Loucy (cell line): ENCODE measurements around the gene ADM.

Source experiments
- H2AFZ ChIP-seq: fragments of 200-600 bp; sonication (generic); 2 replicates; pipeline ENCODE4 v1.6.0; 2016; ENCODE audit warnings: antibody characterized with exemption, mild to moderate bottlenecking, low read length, moderate library complexity
- H3F3A ChIP-seq: fragments of 200-600 bp; 2 replicates; pipeline ENCODE4 v1.6.0; 2016; ENCODE audit warnings: antibody characterized with exemption, low read depth, mild to moderate bottlenecking
- H3K27me3 ChIP-seq: fragments of 200-600 bp; sonication (generic); 2 replicates; pipeline ENCODE4 v1.6.1; 2014; ENCODE audit warnings: low read length, mild to moderate bottlenecking; ENCODE audit not compliant: insufficient read depth, poor library complexity, severe bottlenecking
- H3K36me3 ChIP-seq: fragments of 200-600 bp; sonication (generic); 2 replicates; pipeline ENCODE4 v1.6.1; 2016; ENCODE audit warnings: low read length; ENCODE audit not compliant: insufficient read depth
- H3K4me1 ChIP-seq: fragments of 200-600 bp; sonication (generic); 2 replicates; pipeline ENCODE4 v1.5.1; 2014; ENCODE audit warnings: low read length, mild to moderate bottlenecking; ENCODE audit not compliant: insufficient read depth, poor library complexity, severe bottlenecking
- H3K4me2 ChIP-seq: fragments of 200-600 bp; sonication (generic); 2 replicates; pipeline ENCODE4 v1.6.0; 2014; ENCODE audit warnings: antibody characterized with exemption, low read length, low read depth, mild to moderate bottlenecking; ENCODE audit not compliant: poor library complexity, severe bottlenecking
- H3K4me3 ChIP-seq: fragments of 200-600 bp; sonication (generic); 2 replicates; pipeline ENCODE4 v1.5.1; 2014; ENCODE audit warnings: low read length, mild to moderate bottlenecking, mixed read lengths; ENCODE audit not compliant: poor library complexity, severe bottlenecking
- H3K79me2 ChIP-seq: fragments of 200-600 bp; sonication (generic); 2 replicates; pipeline ENCODE4 v1.6.1; 2014; ENCODE audit warnings: low read length; ENCODE audit not compliant: insufficient read depth
- H3K9ac ChIP-seq: fragments of 200-600 bp; sonication (generic); 2 replicates; pipeline ENCODE4 v1.6.0; 2014; ENCODE audit warnings: mild to moderate bottlenecking, low read depth, low read length, moderate library complexity; ENCODE audit not compliant: poor library complexity, severe bottlenecking
- H3K9me2 ChIP-seq: fragments of 200-600 bp; sonication (generic); replicated peaks from 2 replicates; pipeline ENCODE4 v1.6.1; 2016; ENCODE audit warnings: low read depth, low read length, mixed read lengths
- H3K9me3 ChIP-seq: fragments of 200-600 bp; sonication (generic); 2 replicates; pipeline ENCODE4 v1.6.1; 2014; ENCODE audit warnings: mild to moderate bottlenecking, antibody characterized with exemption, low read length, low read depth; ENCODE audit not compliant: insufficient read depth
- H4K20me1 ChIP-seq: fragments of 200-600 bp; sonication (generic); 2 replicates; pipeline ENCODE4 v1.6.0; 2014; ENCODE audit warnings: antibody characterized with exemption, low read length, mild to moderate bottlenecking; ENCODE audit not compliant: insufficient read depth, poor library complexity, severe bottlenecking
- EZH2phosphoT487 ChIP-seq: fragments of 200-600 bp; IDR thresholded peaks from 2 replicates; pipeline ENCODE4 v1.6.1; 2018; ENCODE audit warnings: antibody characterized with exemption, mild to moderate bottlenecking, moderate library complexity, borderline replicate concordance
- TF ChIP-seq, protein P1 (sequence below): fragments of 200-600 bp; sonication (generic); conservative IDR thresholded peaks from 2 replicates; pipeline ENCODE4 v1.5.1; 2014; ENCODE audit warnings: mild to moderate bottlenecking, antibody characterized with exemption, low read length

Gene ADM

DNA sequence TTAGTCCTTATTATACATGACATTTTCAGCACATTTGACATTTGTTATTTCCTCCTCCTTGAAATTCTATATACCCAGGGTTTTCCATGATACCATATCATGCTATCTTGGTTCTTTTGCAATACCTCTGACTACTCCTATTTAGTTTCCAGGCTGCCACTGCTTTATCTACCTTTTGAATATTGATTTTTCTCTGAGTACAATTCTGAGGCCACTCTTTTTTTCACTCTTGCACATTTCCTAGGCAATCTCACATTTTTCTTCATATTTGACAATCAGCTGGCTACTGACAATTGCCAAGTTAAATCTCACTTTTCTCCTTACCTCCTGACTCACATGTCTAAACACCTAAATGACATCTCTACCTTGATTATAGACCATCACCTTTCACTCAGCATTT lies 22.8 kb upstream of the ADM start:
- no peaks in the 10 kb centered on the region for H3K9me3 ChIP-seq
- no peaks in the 10 kb centered on the region for H3K4me1 ChIP-seq
- H3K9me2 ChIP-seq: no peaks in the 10 kb centered on the region
- no peaks in the 10 kb centered on the region for H3K36me3 ChIP-seq
- H3F3A ChIP-seq: no peaks in the 10 kb centered on the region
- TF ChIP-seq, protein P1, sequence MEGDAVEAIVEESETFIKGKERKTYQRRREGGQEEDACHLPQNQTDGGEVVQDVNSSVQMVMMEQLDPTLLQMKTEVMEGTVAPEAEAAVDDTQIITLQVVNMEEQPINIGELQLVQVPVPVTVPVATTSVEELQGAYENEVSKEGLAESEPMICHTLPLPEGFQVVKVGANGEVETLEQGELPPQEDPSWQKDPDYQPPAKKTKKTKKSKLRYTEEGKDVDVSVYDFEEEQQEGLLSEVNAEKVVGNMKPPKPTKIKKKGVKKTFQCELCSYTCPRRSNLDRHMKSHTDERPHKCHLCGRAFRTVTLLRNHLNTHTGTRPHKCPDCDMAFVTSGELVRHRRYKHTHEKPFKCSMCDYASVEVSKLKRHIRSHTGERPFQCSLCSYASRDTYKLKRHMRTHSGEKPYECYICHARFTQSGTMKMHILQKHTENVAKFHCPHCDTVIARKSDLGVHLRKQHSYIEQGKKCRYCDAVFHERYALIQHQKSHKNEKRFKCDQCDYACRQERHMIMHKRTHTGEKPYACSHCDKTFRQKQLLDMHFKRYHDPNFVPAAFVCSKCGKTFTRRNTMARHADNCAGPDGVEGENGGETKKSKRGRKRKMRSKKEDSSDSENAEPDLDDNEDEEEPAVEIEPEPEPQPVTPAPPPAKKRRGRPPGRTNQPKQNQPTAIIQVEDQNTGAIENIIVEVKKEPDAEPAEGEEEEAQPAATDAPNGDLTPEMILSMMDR: no peak
- TF ChIP-seq EZH2phosphoT487: no peak
- H3K4me2 ChIP-seq: no peak overlapping the region
- no peak overlapping the region for H2AFZ ChIP-seq
- no peaks in the 10 kb centered on the region for H3K79me2 ChIP-seq
- H3K27me3 ChIP-seq: no peaks in the 10 kb centered on the region
- no peak overlapping the region for H3K4me3 ChIP-seq
- H4K20me1 ChIP-seq: no peaks in the 10 kb centered on the region
- no peak overlapping the region for H3K9ac ChIP-seq

DNA sequence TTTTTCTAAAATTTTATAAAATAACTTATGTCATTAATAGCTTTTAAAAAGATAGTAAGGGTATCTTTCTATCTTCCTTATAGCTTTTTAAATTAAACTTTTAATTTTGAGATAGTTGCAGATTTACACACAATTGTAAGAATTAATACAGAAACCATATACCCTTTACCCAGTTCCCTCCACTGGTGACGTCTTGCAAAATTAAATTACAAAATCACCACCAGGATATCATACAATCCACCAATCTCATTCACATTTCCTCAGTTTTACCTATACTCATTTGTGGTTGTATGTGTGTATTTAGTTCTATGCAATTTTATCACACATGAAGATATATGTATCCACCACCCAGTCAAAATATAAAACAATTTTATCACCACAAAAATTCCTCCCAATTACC lies 20.9 kb upstream of the ADM start:
- Histone ChIP-seq H4K20me1 (no peaks in the 10 kb centered on the region), H2AFZ (no peak overlapping the region), H3K9me3 (no peaks in the 10 kb centered on the region), H3K4me2 (no peak overlapping the region), H3K4me3 (no peak overlapping the region), H3K9ac (no peak overlapping the region), H3K79me2 (no peaks in the 10 kb centered on the region), H3K27me3 (no peaks in the 10 kb centered on the region), H3K36me3 (no peaks in the 10 kb centered on the region), H3F3A (no peaks in the 10 kb centered on the region), H3K4me1 (peaks cover 11% of the 10 kb centered on the region), H3K9me2 (no peaks in the 10 kb centered on the region)
- no peak for TF ChIP-seq EZH2phosphoT487
- TF ChIP-seq, protein P1: no peak

DNA sequence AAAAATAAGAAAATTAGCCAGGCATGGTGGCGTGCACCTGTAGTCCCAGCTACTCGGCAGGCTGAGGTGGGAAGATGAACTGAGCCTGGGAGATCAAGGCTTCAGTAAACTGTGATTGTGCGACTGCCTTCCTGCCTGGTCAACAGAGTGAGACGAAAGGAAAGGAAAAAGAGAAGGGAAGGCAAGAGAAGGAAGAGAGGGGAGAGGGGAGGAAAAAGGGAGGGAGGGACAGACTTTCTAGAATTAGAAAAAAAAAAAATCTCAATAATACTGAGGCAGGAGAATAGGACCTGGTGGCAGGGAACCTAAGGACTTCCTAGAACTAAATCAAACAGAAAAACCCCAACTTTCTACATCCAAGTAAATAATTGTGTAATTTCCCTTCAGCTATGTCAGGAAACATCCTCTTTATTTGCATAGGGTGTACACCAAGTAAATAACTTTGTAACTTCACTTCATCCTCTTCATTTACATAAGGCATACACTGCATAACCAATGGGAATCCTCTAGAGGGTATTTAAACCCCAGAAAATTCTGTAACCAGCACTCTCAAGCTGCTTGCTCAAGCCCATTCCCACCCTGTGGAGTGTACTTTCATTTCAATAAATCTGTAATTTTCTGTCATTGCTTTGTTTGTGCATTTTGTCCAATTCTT lies 19.6 kb upstream of the ADM start:
- Histone ChIP-seq H3K9me2 (no peaks in the 10 kb centered on the region), H3K4me3 (no peak overlapping the region), H3K4me2 (no peak overlapping the region), H3K36me3 (no peaks in the 10 kb centered on the region), H3K9ac (no peak overlapping the region), H3F3A (no peaks in the 10 kb centered on the region), H3K27me3 (no peaks in the 10 kb centered on the region), H3K9me3 (no peaks in the 10 kb centered on the region), H3K4me1 (peaks cover 11% of the 10 kb centered on the region), H3K79me2 (no peaks in the 10 kb centered on the region), H4K20me1 (no peaks in the 10 kb centered on the region), H2AFZ (no peak overlapping the region)
- TF ChIP-seq, protein P1: no peak
